ENCODE measurements around the gene TANGO2. TPM values are rescaled to one million over a fixed set of nuclear protein-coding genes. Genes with fewer than 3 reads are reported as not detected.

TANGO2 gene
- total and polyA plus RNA-seq, 9 of the 15 experiments (the other 6 are each of a cell fraction or from before 2014, with no cell fraction given) = 15.5 to 94.9 (median 70.1) TPM

GRCh38 chr22:20065896-20066616 is 45.1 kb downstream of the TANGO2 start (continued):
- TF ChIP-seq, protein P1, sequence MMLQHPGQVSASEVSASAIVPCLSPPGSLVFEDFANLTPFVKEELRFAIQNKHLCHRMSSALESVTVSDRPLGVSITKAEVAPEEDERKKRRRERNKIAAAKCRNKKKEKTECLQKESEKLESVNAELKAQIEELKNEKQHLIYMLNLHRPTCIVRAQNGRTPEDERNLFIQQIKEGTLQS (IDR thresholded peaks at IDR 0.05) = no peak
- TF ChIP-seq, protein P1 (CRISPR knock-in tag; conservative IDR thresholded peaks at IDR 0.05) = peak; percentile 57; the same call in 1 of the 2 replicates
- TF ChIP-seq JUND (IDR thresholded peaks at IDR 0.05; ENCODE audit: borderline replicate concordance, low read depth, low read length) (no peak), JUND (tag; IDR thresholded peaks at IDR 0.05; ENCODE audit: borderline replicate concordance, low read depth, low read length) (no peak), CREB3 (tag; conservative IDR thresholded peaks at IDR 0.05; ENCODE audit: low read depth) (no peak), GTF2F1 (IDR thresholded peaks at IDR 0.05; ENCODE audit: low read depth, low read length) (0 out of 2 replicates have a peak, but pooled peaks have one; percentile 14), CBFA2T3 (IDR thresholded peaks at IDR 0.05) (no peak), GABPB1 (CRISPR knock-in tag; IDR thresholded peaks at IDR 0.05) (no peak), MBD2 (IDR thresholded peaks at IDR 0.05; ENCODE audit: borderline replicate concordance, low read depth) (no peak), E2F5 (CRISPR knock-in tag; IDR thresholded peaks at IDR 0.05) (no peak), ZNF436 (CRISPR knock-in tag; IDR thresholded peaks at IDR 0.05) (no peak), ETV5 (CRISPR knock-in tag; IDR thresholded peaks at IDR 0.05; ENCODE audit: low read depth) (no peak), PHB (CRISPR knock-in tag; IDR thresholded peaks at IDR 0.05) (0 out of 2 replicates have a peak, but pooled peaks have one; percentile 62), ATF1 (CRISPR knock-in tag; IDR thresholded peaks at IDR 0.05) (no peak), ATF1 (tag; IDR thresholded peaks at IDR 0.05) (no peak), ZMIZ1 (IDR thresholded peaks at IDR 0.05; ENCODE audit: low read depth in 2 of 2, low read length in 2 of 2) (no peak), RBM17 (IDR thresholded peaks at IDR 0.05; ENCODE audit: borderline replicate concordance, low read depth, low read length) (no peak)

All from K562 (cell line).